Middle frontal gyrus (tissue), 1 donor: ENCODE measurements around the gene SETSIP.
"Not testable (repeated sequence)": the region's sequence is repeated elsewhere in the genome, so short reads cannot be mapped to it uniquely, and the experiment has no call there.

Experiments used
- DNase-seq: peaks from one replicate; pipeline ENCODE4 v3.0.0-alpha.2; 2015; ENCODE audit warnings: low spot score; ENCODE audit errors: extremely low spot score

Gene SETSIP

DNA sequence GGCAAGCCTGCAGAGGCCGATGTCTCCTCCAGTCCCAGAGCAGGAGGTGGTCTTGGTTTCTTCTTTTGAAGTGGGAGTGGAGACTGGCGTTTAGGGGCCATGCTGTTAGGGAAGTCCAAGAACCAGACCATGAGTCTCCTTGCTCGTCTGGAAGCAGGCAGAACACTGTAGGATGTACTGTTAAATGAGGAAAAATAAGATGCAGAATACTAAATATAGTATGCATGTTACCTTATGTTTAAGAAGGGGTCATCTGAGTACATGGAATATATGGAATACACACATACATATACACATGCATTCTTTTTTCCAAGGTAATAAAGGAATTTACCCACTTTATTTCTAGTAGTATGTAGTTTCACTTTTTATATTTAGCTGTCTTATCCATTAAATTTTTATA lies at the start of gene SETSIP:
Gene SETSIP (minus strand): TSS at position 101 of the 400 bp plus-strand sequence. CDS start 0 bp downstream, at position 101.
- no peak for DNase-seq

- no peak for DNase-seq
Measured at GRCh38 chr1:92123868-92124267, 48.7 kb upstream of the SETSIP start.

GRCh38 chr1:92118826-92119225 lies 43.6 kb upstream of the SETSIP start:
- DNase-seq, result no peak

DNA sequence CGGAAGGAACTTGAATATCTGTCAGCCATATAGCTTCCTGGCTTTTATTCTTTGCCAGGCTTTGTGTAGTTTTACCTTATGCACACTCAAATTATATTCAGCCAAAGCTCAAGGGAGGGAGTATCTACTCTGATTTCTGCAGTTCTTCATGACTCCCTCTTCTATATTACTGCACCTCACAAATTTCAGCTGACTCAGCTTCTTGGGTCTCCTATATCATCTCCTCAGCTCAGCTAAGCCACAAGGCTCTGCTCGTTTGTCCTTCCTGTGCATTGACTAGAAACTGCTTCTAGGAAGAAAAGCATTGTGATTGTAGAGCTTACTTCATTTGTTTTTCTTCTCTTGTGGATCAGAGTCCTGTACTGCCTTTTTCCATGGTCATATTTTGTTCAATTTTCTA lies 42.3 kb upstream of the SETSIP start:
- no peak for DNase-seq

DNA sequence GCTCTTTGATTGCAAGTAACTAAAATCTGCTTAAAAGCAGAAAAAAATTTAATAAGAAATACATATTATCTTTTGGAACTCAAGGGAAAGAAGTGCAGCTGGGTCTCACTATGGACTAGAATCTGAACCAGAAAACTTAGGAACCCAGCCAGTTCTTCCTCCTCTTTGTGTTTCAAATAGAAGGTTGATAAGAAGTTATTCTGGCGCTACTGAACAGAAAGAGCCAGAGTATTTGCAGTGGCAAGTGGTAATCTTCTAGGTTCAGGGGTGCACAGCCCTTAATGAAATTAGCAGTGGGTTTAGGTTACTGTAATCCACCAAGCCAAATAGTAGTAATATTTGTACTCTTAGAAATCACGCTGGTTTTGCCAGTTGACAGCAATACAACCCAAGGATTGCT lies 33.4 kb upstream of the SETSIP start:
- DNase-seq, result no peak

GRCh38 chr1:92105546-92106081 lies 30.4 kb upstream of the SETSIP start:
- no peak for DNase-seq

DNA sequence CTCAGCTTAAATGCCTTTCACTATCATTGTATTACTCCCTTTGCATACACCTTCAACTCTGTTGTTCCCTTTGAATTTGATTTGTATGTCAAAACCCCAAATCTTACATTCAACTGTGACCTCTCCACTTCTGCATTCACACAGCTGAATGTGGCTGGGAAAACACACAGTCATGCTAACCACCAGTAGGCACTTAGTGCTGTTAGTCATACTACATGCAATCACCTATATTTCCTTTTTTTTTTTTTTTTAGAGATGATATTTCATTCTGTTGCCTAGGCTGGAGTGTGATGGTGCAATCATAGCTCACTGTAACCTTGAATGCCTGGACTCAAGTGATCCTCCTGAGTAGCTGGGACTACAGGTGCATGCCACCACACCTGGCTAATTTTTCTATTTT lies 21.1 kb upstream of the SETSIP start:
- no peak for DNase-seq

GRCh38 chr1:92095874-92096273 lies 20.7 kb upstream of the SETSIP start:
- DNase-seq, result no peak

DNA sequence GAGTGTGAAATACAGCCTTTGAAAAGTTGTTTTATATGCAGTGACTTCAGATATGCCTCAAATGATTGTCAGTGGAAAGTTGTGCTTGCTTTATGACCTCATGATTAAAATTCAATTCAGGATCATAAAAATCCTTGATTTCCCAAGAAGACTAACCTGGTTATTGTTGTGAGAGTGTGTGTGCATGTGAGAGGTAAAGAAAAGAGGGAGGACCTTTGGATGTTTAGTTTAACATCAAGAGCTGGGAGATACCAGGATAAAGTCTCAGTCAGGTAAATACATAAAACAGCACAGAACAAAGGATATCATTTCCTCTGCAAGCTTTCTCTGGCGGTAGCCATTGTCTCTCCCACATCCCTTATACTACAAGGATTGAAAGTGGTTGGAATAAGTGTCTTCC lies 19.4 kb upstream of the SETSIP start:
- no peak for DNase-seq

- DNase-seq, result no peak
Measured at GRCh38 chr1:92094090-92094489, 18.9 kb upstream of the SETSIP start.

GRCh38 chr1:92091625-92092024 lies 16.4 kb upstream of the SETSIP start:
- no peak for DNase-seq

DNA sequence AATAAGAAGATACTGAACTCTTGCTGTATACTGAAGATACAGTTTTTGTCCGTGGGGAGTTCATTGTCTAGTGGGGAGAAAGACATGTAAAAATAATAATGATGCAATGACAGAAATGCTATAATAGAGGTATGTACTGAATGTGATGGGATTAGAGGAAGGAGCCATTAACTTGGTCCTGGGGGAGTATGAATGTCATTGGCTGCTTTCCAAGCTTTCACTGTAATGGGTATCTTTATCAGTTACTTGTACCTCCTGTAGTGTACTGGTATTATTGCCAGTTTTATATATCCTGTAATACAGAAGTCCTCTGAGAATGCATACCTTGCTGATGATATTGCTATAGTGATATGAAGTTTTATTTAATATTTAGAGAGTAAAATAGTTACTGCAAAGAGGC lies 12.3 kb upstream of the SETSIP start:
- no peak for DNase-seq

- DNase-seq, result no peak
Measured at GRCh38 chr1:92085727-92086126, 10.5 kb upstream of the SETSIP start.

- no peak for DNase-seq
Measured at GRCh38 chr1:92084651-92085050, 9.4 kb upstream of the SETSIP start.

DNA sequence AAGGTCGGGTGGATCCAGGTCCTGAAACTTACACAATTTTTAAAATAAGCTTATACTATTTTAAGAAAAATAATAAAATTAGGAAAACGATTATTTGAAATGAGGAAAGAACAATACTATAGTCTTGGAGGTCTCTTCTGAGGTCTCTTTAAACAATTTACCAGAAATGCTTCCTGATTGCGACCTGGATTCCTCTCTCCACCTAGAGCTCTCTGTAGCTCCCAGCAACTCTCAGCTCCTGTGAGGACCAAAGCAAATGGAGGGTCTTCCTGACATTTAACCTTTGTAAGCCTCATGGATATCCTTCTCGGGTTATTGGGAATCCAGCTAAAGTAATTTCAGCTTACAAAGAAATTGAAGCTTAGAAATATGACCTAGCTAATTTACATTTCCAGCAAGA lies 5.8 kb upstream of the SETSIP start:
- no peak for DNase-seq

- peak; percentile 56 for DNase-seq
Measured at GRCh38 chr1:92080128-92080985, 5.1 kb upstream of the SETSIP start, which contains the start of gene BTBD8. Gene BTBD8, plus strand, starts transcription at chr1:92080345. Its CDS starts 227 bp downstream, at chr1:92080572.

GRCh38 chr1:92079441-92079840 lies 4.2 kb upstream of the SETSIP start:
- no peak for DNase-seq

DNA sequence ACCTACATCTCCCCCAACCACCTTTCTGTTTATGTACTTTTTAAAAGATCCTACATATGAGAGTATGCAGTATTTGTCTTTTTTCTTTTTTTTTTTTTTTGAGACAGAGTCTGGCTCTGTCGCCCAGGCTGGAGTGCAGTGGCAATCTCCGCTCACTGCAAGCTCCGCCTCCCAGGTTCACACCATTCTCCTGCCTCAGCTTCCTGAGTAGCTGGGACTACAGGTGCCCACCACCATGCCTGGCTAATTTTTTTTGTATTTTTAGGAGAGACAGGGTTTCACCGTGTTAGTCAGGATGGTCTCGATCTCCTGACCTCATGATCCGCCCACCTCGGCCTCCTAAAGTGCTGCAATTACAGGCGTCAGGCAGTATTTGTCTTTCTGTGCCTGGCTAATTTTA lies 2.9 kb upstream of the SETSIP start:
- not testable (repeated sequence) for DNase-seq

DNA sequence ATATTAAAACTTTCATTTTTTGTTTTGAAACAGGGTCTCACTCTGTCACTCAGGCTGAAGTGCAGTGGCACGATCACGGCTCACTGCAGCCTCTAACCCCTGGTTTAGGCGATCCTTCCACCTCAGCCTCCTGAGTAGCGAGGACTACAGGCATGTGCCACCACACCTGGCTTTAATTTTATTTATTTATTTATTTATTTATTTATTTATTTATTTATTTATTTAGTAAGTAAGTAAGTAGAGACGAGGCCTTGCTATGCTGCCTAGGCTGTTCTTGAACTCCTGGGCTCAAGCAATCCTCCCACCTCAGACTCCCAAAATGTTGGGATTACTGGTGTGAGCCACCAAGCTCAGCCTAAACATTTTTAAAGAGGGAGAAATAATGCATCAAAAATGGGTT lies 1.2 kb upstream of the SETSIP start:
- DNase-seq, result no peak

DNA sequence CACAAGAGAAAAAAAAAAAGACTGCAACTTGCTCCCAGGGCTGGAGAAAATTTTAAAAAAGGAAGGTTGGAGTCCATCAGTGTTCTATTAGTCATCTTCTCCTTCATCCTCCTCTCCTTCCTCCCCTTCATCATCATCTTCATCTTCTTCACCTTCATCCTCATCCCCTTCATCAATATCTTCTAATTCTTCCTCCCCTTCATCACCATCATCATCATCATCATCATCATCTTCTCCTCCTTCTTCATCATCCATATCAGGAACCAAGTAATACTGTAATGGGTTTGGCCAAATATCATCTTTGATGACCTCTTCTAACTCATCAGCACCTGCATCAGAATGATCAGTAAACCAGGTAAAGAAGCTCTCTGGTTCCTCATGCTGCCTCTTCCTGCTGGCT lies 765 bp downstream of the SETSIP start:
- not testable (repeated sequence) for DNase-seq

DNA sequence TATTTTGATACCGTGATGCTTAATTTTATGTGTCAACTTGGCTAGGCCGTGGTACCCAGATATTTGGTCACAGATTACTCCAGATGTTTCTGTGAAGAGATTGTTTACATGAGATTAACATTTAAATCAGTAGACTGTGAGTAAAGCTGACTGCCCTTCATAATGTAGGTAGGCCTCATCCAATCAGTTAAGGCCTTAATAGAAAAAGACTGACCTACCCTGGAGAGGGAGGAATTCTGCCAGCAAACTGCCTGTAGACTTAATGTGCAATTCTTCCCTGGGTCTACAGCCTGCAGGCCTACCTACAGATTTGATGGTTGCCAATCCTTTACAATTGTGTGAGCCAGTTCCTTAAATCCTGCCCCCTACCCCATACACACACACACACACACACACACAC lies 4.3 kb downstream of the SETSIP start:
- no peak for DNase-seq

DNA sequence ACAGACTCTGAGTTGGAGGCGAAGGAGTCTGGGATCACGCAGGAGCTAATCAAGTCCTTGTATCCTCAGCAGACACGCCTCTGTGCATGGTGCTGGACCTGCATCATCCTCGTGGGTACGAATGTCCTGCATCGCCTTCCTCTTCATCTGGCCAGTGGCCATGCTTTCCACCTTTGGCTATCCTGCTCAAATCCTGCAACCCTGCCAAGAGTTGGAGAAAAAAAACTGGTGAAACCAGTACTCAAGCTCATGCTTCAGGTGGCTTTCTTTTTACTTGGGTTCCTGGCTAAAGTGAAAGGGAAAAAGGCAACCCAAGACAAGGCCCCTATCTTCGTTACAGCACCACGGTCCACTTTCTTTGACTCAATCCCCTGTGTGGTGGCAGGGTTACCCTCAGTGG lies 8.9 kb downstream of the SETSIP start:
- DNase-seq, result no peak

DNA sequence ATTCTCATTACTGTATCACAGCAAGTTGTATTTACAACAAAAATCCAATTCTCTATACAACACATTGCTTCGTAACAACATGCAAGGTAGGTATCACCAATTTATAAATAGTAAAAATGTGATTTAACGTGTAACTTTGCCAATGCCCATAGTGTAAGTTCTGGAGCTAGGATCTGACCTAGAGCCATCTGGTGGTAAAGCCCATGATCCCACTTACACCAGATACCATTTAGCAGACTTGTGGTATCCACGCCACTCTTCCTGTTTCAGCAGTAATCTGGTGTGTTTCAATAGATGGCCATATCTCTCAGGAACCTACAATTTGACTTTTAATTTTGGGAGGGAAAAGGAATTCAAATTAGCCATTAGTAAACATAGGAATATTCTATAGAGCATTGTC lies 10.2 kb downstream of the SETSIP start:
- DNase-seq, result no peak
